ENCODE results near the gene IQSEC1.

IQSEC1 gene

DNA sequence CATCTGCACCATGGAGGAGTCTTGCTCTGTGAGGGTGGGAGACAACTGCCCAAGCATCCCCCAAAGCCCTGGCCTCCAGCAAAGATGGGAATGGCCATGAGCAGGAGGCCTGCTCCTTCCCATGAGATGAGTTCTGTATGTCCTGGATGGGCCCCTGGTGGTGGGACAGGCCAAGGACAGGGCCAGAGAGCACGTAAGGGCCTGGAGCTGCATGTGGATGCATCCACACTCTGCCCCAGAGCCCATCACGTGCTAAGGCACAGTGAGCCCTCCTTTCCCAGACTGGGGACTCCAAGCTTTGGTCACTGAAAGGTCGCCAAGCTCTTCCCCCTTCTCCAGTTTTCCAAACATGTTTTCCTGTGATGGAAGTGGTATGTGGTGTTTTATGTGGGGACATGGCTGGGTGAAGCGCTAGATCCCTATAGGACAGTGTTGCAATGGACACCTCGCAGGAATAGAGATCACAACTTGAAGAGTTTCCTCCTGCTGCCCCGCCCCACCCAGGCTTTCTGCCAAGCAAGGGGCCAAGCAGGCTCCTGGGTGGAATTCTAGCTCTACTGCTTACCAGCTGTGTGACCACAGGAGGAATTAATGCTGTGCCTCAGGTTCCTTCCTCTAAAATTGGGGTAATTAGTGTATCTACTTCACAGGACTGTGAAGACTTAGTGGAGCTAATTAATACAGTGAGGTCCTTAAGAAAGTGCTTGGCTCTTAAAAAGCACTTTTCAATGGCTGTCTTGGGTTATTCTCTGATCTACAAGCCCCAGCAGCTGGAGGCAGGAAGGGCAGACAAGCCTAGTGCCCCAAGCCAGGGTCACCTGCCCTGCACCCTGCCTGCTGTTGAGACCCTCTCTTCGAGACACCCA, 125.5 kb downstream of the IQSEC1 start:
- peak; percentile 83 for DNase-seq

DNA sequence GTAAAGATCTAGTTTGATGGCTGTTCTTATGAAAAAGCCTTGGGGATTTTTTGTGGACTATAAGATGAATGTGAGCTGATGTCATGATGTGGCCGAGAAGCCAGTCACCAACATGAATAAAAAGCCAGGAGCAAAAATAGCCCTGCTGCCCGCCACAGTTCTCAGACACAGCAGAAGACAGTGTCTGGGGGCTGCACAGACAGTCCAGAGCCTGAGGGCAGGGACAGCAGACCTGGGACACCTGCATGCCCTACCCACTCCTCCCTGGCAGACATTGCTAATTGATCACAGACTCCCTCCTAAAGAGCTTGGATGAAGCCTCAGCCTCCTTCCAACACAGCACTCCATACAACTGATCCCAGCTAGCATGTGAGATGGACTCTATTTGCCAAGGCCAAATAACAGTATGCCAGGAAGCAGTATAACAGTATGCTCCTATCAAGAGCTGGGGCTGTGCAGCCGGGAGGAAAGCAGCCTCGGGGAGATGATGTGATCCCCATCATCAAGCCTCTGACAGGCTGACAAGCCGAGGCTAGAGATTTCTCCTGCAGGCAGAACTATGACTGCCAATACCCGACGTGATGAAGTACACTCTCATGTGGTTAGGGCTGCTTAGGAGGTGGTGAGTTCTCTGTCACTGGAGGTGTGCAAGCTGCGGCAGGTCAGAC, 126.4 kb downstream of the IQSEC1 start:
- no peak for DNase-seq

GRCh38 chr3:12946251-12946648, 127.0 kb downstream of the IQSEC1 start:
- DNase-seq = peak; percentile 28

- DNase-seq = no peak
Measured at GRCh38 chr3:12944849-12945248, 128.4 kb downstream of the IQSEC1 start.

GRCh38 chr3:12944413-12944812, 128.8 kb downstream of the IQSEC1 start:
- no peak for DNase-seq

DNA sequence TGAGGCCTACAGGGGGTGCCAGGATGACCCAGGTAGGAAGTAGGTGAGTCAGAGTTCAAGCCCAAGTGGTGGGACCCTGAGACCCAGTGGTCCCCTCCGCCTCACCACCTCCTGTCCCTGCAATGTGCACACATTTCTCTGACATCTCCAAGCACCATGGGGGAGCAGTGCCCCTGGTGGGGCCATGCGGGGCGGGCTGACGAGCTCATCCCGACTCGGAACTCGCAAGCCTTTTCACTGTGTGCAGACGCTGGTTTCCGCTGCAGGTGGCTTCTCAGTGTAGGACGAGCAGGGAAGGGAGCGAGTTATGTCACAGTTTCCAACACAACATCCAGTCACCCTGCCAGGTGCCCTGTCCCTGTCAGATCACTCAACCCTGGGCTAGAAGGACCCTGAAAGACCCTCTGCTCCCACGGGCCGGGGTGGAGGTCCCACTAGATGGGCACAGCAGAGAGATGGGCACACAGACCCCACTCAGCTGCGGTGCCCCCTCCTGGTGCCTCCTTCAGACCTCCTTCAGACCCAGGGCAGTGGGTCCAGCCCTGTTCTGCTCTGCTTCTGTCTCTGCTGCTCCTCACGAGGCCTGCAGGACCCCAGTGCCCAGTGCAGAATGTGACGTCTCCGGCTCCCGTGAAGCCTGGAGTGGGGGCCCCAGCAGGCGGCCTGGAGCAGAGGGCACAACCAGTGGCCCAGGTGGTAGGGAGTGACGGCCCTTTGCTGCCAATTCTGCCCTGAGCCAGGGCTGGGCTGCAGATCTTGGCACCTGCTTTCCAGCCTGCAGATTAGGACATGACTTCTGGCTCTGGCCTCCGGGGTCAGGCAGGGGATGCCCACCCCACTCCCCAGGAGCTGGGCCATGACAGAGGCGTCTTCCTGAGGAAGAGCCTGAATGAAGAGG, 129.9 kb downstream of the IQSEC1 start:
- DNase-seq = no peak

DNA sequence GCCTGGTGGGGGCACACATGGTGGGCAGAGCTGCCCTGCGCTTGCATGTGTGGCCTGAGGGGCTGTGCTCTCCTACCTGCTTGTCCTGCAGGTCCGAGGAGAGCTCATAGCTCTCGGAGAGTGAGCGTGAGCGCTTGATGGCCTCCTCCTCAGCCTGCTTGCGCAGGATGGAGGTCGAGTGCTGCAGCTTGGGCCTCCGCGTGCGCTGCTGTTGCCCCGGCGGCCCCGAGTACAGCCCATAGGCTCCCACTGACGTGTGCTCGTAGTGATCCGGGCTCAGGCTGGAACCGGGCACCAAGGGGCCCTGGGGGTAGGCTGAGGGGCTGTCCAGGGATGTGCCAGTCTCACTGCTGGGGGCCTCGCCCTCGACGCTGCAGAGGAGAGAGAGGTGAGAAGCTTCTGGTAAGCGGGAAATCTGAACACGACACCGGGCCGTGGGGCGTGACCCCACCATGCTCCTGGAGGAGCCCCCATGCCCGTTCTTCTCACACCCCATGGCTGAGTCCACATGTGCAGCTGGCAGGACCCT, 131.7 kb downstream of the IQSEC1 start:
- no peak for DNase-seq

- DNase-seq = no peak
Measured at GRCh38 chr3:12940854-12941253, 132.4 kb downstream of the IQSEC1 start.

DNA sequence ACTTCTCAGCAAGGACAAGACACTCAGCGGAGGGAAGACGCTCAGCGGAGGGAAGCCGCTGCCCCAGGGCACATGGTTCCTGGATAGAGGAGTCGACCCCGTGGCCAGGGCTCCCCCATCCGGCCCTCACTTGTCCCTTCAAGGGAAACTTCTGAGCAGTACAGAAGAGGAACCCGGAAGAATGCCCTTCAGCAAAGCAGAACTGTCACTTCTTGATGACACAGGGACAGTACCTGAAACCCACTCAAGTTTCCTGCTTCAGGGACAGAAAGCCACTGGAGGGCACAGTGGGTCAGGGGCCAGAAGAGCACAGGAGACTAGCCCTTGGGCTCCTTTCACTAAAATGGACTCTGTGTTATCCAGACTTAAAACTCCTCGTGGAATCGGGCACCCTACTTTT, 134.1 kb downstream of the IQSEC1 start:
- no peak for DNase-seq

GRCh38 chr3:12938258-12938711, 134.9 kb downstream of the IQSEC1 start:
- DNase-seq = peak; percentile 30

DNA sequence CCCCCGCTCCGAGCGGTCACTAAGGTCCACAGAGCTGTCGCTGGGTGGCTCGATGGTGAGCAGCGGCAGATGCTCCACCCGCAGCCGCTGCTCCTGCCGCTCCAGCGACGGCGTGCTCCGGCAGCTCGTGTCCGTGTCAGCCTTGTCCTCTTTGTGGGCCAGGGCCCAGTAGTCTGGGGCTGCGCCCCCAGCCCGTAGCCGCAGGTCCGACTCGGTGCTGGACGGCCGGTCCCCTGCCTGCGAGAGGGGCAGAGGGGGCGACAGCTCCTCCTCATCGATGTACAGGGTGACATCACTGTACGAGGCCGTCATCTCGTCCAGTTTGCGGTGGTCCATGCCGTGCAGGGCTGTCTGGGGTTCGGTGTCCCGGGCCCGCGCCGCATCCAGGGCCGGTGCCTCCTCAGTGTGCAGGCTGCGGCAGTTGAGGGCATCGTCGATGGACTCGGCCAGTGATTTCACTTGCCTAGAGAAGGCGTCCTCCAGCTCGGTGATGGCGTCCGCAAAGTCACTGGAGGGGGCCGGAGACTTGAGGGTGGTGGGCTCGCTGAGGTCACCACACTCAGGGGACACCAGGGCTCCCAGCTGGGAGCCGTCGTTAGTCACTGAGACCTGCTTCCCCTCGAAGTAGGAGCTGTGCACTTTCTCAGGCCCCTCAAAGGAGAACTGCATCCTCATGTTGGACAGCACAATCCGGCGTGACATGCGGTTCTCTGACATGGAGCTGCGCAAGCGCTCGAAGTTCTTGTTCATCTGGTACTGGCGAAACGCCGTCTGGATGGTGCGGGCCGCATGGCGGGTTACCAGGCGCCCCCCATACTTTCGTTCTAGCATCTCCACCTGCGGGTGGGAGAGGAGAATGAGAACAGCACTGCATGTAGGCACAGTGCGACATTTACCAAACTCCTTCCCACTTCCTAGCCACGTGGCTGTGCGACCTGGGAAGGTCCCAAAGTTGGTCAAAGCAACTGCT, 137.1 kb downstream of the IQSEC1 start:
- DNase-seq = no peak

DNA sequence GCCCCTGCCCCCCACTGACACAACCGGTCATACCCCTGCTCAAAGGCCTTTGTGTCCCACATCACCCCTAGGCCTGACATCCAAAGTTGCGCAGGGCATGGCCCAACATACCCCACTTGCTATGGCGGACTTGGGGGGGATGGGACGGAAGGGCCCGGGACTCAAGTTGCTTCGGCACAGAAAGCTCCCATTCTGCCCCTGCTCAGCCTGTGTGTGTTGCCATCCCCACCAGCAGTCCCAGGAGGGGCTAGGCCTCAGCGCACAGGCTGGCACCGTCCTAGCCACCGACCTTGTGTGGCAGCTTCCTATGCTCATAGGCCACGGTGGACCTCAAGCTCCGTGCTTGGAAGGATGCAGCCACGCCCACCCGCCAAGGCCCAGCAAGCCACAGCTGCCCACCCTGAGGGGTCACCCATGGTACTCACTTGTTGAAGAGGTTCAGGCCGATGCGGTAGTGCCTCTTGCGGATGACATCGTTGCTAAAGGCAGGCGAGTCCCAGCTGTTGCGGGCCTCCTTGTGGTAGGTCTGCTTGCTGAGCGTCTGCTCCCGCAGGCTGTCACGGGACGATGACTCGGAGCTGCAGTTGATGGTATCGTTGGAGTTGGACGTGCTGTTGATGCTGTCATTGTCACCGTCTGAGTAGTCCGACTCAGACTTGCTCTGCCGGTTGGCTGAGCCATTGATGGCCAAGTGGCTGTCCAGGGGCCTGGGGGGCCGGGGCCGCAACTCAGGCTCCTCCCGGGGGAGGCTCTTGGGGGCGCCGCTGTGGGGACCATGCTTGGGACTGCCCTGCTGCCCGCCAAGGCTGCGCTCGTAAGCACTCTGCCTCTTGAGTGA, 138.0 kb downstream of the IQSEC1 start:
- no peak for DNase-seq

DNA sequence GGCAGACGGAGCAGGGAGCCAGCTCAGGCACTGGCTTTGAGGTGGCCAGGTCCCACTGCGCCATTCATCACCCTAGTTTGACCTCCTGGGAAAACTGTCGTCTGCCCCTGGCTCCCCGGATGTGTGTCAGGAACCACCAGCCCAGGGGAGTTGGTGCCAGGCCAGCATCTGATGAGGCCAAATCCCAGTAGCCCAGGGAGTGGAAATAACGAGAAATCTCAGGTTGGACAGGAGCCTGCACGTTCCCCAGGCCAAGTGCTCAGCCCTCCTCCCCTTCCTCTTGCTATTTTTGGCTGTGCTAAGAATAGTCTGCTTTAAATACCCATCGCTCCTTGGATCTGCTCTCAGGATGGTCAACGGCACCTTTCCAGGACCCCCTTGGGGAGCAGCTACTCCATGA, 138.8 kb downstream of the IQSEC1 start:
- DNase-seq = peak; percentile 16

DNA sequence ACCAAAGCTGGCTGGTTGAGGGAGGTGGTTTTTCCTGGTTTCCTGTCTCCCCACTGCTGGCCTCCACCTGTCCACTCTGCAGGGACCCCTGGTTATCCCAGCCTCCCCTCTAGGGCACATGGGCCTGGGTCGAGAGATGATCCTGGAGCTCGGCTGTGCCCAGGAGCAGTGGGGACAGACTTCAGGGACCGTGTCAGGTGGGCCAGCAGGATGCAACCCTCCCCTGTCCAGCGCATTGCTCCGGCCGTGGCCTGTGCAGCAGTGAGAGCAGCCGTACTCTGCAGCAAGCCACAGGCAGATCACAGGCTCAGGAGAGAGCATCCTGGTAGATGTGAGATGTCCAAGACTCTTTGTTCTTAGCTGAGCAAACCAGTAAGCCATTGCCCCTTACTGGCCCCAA, 139.3 kb downstream of the IQSEC1 start:
- no peak for DNase-seq

GRCh38 chr3:12932754-12933153, 140.5 kb downstream of the IQSEC1 start:
- DNase-seq = no peak

DNA sequence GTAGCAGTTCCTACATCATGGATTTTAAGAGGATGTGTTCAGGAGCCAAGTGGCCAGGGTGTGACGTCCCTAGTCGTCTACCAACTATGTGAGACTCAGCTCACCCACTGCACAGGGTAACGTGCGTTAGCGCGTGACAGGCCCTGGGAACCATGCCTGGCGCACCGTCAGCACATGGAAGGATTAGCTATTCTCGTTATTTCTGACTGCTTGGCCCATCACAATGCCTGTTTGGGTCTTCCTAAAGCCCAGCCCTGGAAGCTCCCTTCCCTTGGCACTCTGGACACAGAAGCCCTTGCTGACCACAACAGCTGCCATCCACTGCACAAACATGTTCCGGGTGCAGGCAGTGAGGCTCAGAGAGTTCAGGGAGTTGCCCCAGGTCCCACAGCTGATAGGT, 140.9 kb downstream of the IQSEC1 start:
- DNase-seq = no peak

- DNase-seq = no peak
Measured at GRCh38 chr3:12931273-12931905, 141.8 kb downstream of the IQSEC1 start.

- DNase-seq = no peak
Measured at GRCh38 chr3:12929801-12930200, 143.4 kb downstream of the IQSEC1 start.

DNA sequence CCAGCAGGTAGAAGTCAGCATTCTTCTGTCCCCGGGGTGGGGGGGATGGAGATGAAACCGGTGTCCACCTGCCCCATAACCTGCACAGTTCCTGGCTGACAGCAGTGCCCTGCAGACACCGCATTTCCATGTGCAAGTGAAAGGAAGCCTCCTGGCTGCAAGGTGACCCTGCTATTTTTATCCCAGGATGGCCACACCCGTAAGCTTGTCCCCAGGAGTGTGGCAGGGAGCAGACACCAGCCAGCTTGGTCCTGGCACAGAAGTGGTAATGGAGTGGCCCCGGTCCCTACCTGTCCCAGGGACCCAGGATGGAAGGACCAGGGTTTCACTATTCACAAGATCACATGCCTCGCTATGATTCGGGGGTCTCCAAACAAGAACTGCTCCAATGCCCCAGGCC, 146.6 kb downstream of the IQSEC1 start:
- no peak for DNase-seq

DNA sequence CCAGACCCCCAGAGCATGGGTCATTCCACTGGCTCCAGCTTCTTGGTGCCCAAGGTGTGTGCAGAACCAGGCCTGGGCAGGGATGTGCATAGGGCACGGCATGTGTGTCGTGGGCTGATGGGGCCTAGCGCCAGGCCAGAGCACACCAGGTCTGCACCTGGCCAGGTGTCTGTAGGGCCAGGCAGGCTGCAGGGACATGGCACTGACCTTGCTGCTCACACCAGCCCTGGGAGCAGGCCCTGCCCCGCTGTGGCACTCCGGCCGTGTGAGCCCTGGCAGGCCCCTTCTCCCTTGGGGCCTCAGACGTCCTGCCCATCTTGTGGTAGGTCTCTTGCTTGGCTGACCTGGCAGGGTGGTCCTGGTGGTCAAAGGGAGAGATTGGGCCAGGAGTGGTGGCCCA, 147.6 kb downstream of the IQSEC1 start:
- DNase-seq = no peak
